Stimulated activated CD4-positive, alpha-beta T cell treated with anti-CD3 and anti-CD28 coated beads, TNF-alpha, amount 100 ng/mL, for 4 hours (primary cell): ENCODE data around the gene AGAP1.

ENCODE experiments used
- DNase-seq, 3 experiments: peaks; one replicate each; pipeline ENCODE4 v3.0.0-alpha.2; 2020; ENCODE audit warnings: low read depth in 3 of 3

AGAP1 gene

GRCh38 chr2:236160366-236161081, 666.7 kb downstream of the AGAP1 start:
- DNase-seq = no peak

- no peak for DNase-seq
These were observed 667.2 kb downstream of the AGAP1 start for GRCh38 chr2:236161082-236161462.

GRCh38 chr2:236161531-236161930, 667.7 kb downstream of the AGAP1 start:
- no peak for DNase-seq

GRCh38 chr2:236162031-236162845, 668.4 kb downstream of the AGAP1 start:
- DNase-seq = no peak

- DNase-seq = no peak
These were observed 669.1 kb downstream of the AGAP1 start for GRCh38 chr2:236162882-236163470.

- DNase-seq = no peak
These were observed 669.8 kb downstream of the AGAP1 start for GRCh38 chr2:236163471-236164200.

- DNase-seq = no peak
These were observed 670.5 kb downstream of the AGAP1 start for GRCh38 chr2:236164201-236164924.

GRCh38 chr2:236164925-236165841, 671.3 kb downstream of the AGAP1 start:
- no peak for DNase-seq

- no peak for DNase-seq
These were observed 672.3 kb downstream of the AGAP1 start for GRCh38 chr2:236165842-236166795.

GRCh38 chr2:236166796-236167296, 673.0 kb downstream of the AGAP1 start:
- no peak for DNase-seq

- DNase-seq = no peak
These were observed 673.7 kb downstream of the AGAP1 start for GRCh38 chr2:236167297-236168109.

- no peak for DNase-seq
These were observed 674.6 kb downstream of the AGAP1 start, which contains the start of gene GBX2 for GRCh38 chr2:236168110-236169080. Gene GBX2, minus strand, starts transcription at chr2:236168386. Its CDS starts 415 bp downstream, at chr2:236167971.

- no peak for DNase-seq
These were observed 675.4 kb downstream of the AGAP1 start for GRCh38 chr2:236169151-236169721.

GRCh38 chr2:236169741-236170589, 676.1 kb downstream of the AGAP1 start:
- DNase-seq = no peak

- DNase-seq = no peak
These were observed 676.8 kb downstream of the AGAP1 start for GRCh38 chr2:236170590-236171165.
